Fibroblast of mammary gland (primary cell): ENCODE results near the gene SIN3A.
"Not testable (repeated sequence)": the region's sequence is repeated elsewhere in the genome, so short reads cannot be mapped to it uniquely, and the experiment has no call there.

Source experiments
- DNase-seq: peaks from one replicate; pipeline ENCODE4 v3.0.0-alpha.2; 2010; ENCODE audit warnings: low read depth
- H3K4me3 ChIP-seq: 2 replicates; pipeline ENCODE4 v1.5.1; 2011; ENCODE audit warnings: low read depth, mild to moderate bottlenecking, low read length, moderate library complexity; ENCODE audit not compliant: control insufficient read depth
- CTCF ChIP-seq: conservative IDR thresholded peaks from 2 replicates; pipeline ENCODE4 v1.5.1; 2011; ENCODE audit warnings: low read depth, low read length, inconsistent platforms; ENCODE audit not compliant: control insufficient read depth, insufficient read depth

Gene SIN3A

GRCh38 chr15:75451674-75452363 lies at the start of gene SIN3A:
Gene SIN3A, minus strand, starts transcription at chr15:75451690. Its CDS starts 21,315 bp downstream, at chr15:75430375.
- TF ChIP-seq CTCF: no peak
- DNase-seq: peak; percentile 100
- peak within 1 kb of the TSS; percentile 91 for H3K4me3 ChIP-seq

GRCh38 chr15:75493732-75494131 lies 42.2 kb upstream of the SIN3A start:
- H3K4me3 ChIP-seq: no peak overlapping the region
- DNase-seq: no peak
- TF ChIP-seq CTCF: no peak

GRCh38 chr15:75483961-75484360 lies 32.5 kb upstream of the SIN3A start:
- DNase-seq: no peak
- TF ChIP-seq CTCF: no peak
- H3K4me3 ChIP-seq: no peak overlapping the region

GRCh38 chr15:75483556-75483955 lies 32.1 kb upstream of the SIN3A start:
- not testable (repeated sequence) for DNase-seq, H3K4me3 ChIP-seq

- H3K4me3 ChIP-seq: no peak overlapping the region
- TF ChIP-seq CTCF: no peak
- DNase-seq: no peak
These were observed 31.6 kb upstream of the SIN3A start for GRCh38 chr15:75483106-75483505.

GRCh38 chr15:75480463-75480862 lies 29.0 kb upstream of the SIN3A start:
- DNase-seq, H3K4me3 ChIP-seq: not testable (repeated sequence)

- DNase-seq: no peak
- no peak overlapping the region for H3K4me3 ChIP-seq
- no peak for TF ChIP-seq CTCF
These were observed 28.2 kb upstream of the SIN3A start for GRCh38 chr15:75479670-75480069.

GRCh38 chr15:75477094-75477493 lies 25.6 kb upstream of the SIN3A start:
- H3K4me3 ChIP-seq, DNase-seq: not testable (repeated sequence)
